ENCODE data around the gene NUCB2. TPM values are rescaled to one million over a fixed set of nuclear protein-coding genes. Genes with fewer than 3 reads are reported as not detected.

Gene NUCB2
- polyA plus RNA-seq, 2 of the 4 experiments (the other 2 are of a cell fraction) = 36.7 to 92.5 TPM

GRCh38 chr11:17273668-17274282 is 2.8 kb upstream of the NUCB2 start (continued):
- TF ChIP-seq CTCF (IDR thresholded peaks at IDR 0.05) = no peak
- TF ChIP-seq CHD4 (IDR thresholded peaks at IDR 0.05; ENCODE audit: borderline replicate concordance) = no peak
- TF ChIP-seq ZNF302 (CRISPR knock-in tag; IDR thresholded peaks at IDR 0.05) = no peak
- no peak for TF ChIP-seq KDM1A (IDR thresholded peaks at IDR 0.05; ENCODE audit: low read depth)
- no peak for TF ChIP-seq HOXB5 (CRISPR knock-in tag; IDR thresholded peaks at IDR 0.05)
- TF ChIP-seq EHF (CRISPR knock-in tag; IDR thresholded peaks at IDR 0.05) = no peak
- TF ChIP-seq EP300 (IDR thresholded peaks at IDR 0.05) = no peak
- TF ChIP-seq MAFK (IDR thresholded peaks at IDR 0.05; ENCODE audit: partially characterized antibody) = no peak
- TF ChIP-seq TP53 (CRISPR knock-in tag; IDR thresholded peaks at IDR 0.05) = no peak
- no peak for TF ChIP-seq HEYL (CRISPR knock-in tag; IDR thresholded peaks at IDR 0.05)
- TF ChIP-seq NPAS2 (CRISPR knock-in tag; IDR thresholded peaks at IDR 0.05; ENCODE audit: borderline replicate concordance) = no peak

- Histone ChIP-seq H3K4me1 (peaks cover 11% of the 10 kb centered on the region), H3K27ac (peak overlapping the region; percentile 82 to 95), H3K4me3 (peak overlapping the region; percentile 85), H3K9me3 (no peaks in the 10 kb centered on the region), H3K4me2 (peak overlapping the region; percentile 95)
- WGBS (ENCODE audit: missing lambda C conversion rate) = 65% methylated on average over 10 of the region's 10 CpGs
- ChIA-PET POLR2A (interaction anchor here (0.9 to 1.6 kb wide), 6 partner anchors 8 to 77 kb away, joined by 3 to 11 read pairs (median 4); partner anchors contain the start of gene PIK3C2A), CTCF (interaction anchor here (0.9 to 3.0 kb wide), 8 partner anchors 8 to 252 kb away, joined by 3 to 8 read pairs (median 4); no protein-coding TSS in a partner anchor)
- 0 out of 2 replicates have a peak, but pooled peaks have one; percentile 27 for TF ChIP-seq TP53 (CRISPR knock-in tag; IDR thresholded peaks at IDR 0.05)
- no peak for TF ChIP-seq FOSL2 (IDR thresholded peaks at IDR 0.05)
- peak; percentile 50 for TF ChIP-seq FOSL2 (CRISPR knock-in tag; IDR thresholded peaks at IDR 0.05)
- no peak for TF ChIP-seq USF2 (IDR thresholded peaks at IDR 0.05)
- FAIRE-seq (no peak), DNase-seq (ENCODE audit: low read depth in 1 of 2, low spot score in 1 of 2) (no peak), ATAC-seq (no peak)
Observed at GRCh38 chr11:17275400-17276235, 921 bp upstream of the NUCB2 start.

- Histone ChIP-seq H3K4me3 (peak overlapping the region; percentile 85), H3K27ac (peak overlapping the region; percentile 82 to 95), H3K4me2 (peak overlapping the region; percentile 95), H3K4me1 (peaks cover 11% of the 10 kb centered on the region), H3K9me3 (no peaks in the 10 kb centered on the region)
- under 1% methylated on average over 12 of the region's 17 CpGs for WGBS (ENCODE audit: missing lambda C conversion rate)
- ATAC-seq (peak; percentile 45 to 48), FAIRE-seq (no peak), DNase-seq (ENCODE audit: low read depth in 1 of 2, low spot score in 1 of 2) (peak; percentile 24 to 34)
- ChIA-PET CTCF (interaction anchor here (0.6 to 1.5 kb wide), 3 partner anchors 47 to 358 kb away, joined by 3 to 6 read pairs (median 4); no protein-coding TSS in a partner anchor), POLR2A (interaction anchor here (0.6 to 1.6 kb wide), 5 partner anchors 10 to 76 kb away, joined by 3 to 11 read pairs (median 4); partner anchors contain the start of gene PIK3C2A)
- TF ChIP-seq HDAC2 (IDR thresholded peaks at IDR 0.05) (no peak), RCOR1 (IDR thresholded peaks at IDR 0.05; ENCODE audit: low read depth, low read length) (no peak), PHF8 (IDR thresholded peaks at IDR 0.05; ENCODE audit: borderline replicate concordance, low read depth) (peak; percentile 36), RAD21 (conservative IDR thresholded peaks at IDR 0.05 in 1 of 2, IDR thresholded peaks at IDR 0.05 in 1 of 2) (no peak), CHD2 (IDR thresholded peaks at IDR 0.05; ENCODE audit: low read length, partially characterized antibody) (no peak)
Observed at GRCh38 chr11:17277024-17277584, 565 bp downstream of the NUCB2 start.
